GM12891 (cell line): ENCODE results near the gene WTAP.
"Not testable (repeated sequence)": the region's sequence is repeated elsewhere in the genome, so short reads cannot be mapped to it uniquely, and the experiment has no call there.

Experiments
- DNase-seq: peaks from one replicate; pipeline ENCODE4 v3.0.0; 2011; ENCODE audit warnings: low spot score; ENCODE audit not compliant: insufficient read length
- FAIRE-seq: peaks from 2 replicates; lab custom pipeline; 2011; peaks lifted over from hg19 to GRCh38; lab: Jason Lieb, UNC
- PAX5 ChIP-seq: IDR thresholded peaks from 2 replicates; pipeline ENCODE4 v1.6.1; 2011; ENCODE audit warnings: low read length, moderate library complexity, mild to moderate bottlenecking; ENCODE audit not compliant: insufficient read depth, severe bottlenecking
- POLR2A ChIP-seq: IDR thresholded peaks from 2 replicates; pipeline ENCODE4 v1.6.1; 2011; ENCODE audit warnings: low read depth, low read length, control low read depth
- POLR2AphosphoS5 ChIP-seq: IDR thresholded peaks from 2 replicates; pipeline ENCODE4 v1.6.1; 2011; ENCODE audit warnings: low read depth, low read length, control low read depth
- POU2F2 ChIP-seq: IDR thresholded peaks from 2 replicates; pipeline ENCODE4 v1.6.1; 2011; ENCODE audit warnings: low read depth, mild to moderate bottlenecking, control low read depth, low read length, moderate library complexity
- SPI1 ChIP-seq: IDR thresholded peaks from 2 replicates; pipeline ENCODE4 v1.6.1; 2011; ENCODE audit warnings: low read depth, low read length, control low read depth
- TAF1 ChIP-seq: IDR thresholded peaks from 2 replicates; pipeline ENCODE4 v1.6.1; 2011; ENCODE audit warnings: low read depth, low read length, control low read depth

WTAP gene

GRCh38 chr6:159686703-159687102, 40.6 kb upstream of the WTAP start:
- TF ChIP-seq SPI1 (no peak), TAF1 (no peak), POLR2A (no peak), POU2F2 (no peak)
- DNase-seq = no peak
- FAIRE-seq = no peak

GRCh38 chr6:159687341-159687740, 40.0 kb upstream of the WTAP start:
- TF ChIP-seq TAF1 = no peak
- no peak for TF ChIP-seq POU2F2
- TF ChIP-seq POLR2A = no peak
- TF ChIP-seq POLR2AphosphoS5 = no peak
- TF ChIP-seq SPI1 = no peak
- no peak for TF ChIP-seq PAX5
- no peak for FAIRE-seq
- DNase-seq = no peak

- no peak for DNase-seq
- TF ChIP-seq POLR2AphosphoS5 (no peak), POU2F2 (no peak)
- FAIRE-seq = no peak
Measured at GRCh38 chr6:159688266-159688905, 38.9 kb upstream of the WTAP start.

GRCh38 chr6:159689001-159689400, 38.3 kb upstream of the WTAP start:
- DNase-seq = no peak
- no peak for TF ChIP-seq POU2F2
- no peak for TF ChIP-seq POLR2A
- TF ChIP-seq TAF1 = no peak
- no peak for TF ChIP-seq PAX5
- TF ChIP-seq POLR2AphosphoS5 = no peak
- TF ChIP-seq SPI1 = no peak
- FAIRE-seq = no peak

- FAIRE-seq = not testable (repeated sequence)
Measured at GRCh38 chr6:159690135-159690534, 37.2 kb upstream of the WTAP start.

GRCh38 chr6:159691133-159691962, 36.0 kb upstream of the WTAP start:
- FAIRE-seq = peak; percentile 73
- no peak for TF ChIP-seq SPI1
- TF ChIP-seq POU2F2 = no peak
- no peak for TF ChIP-seq POLR2A
- TF ChIP-seq PAX5 = no peak
- TF ChIP-seq TAF1 = no peak
- DNase-seq = peak; percentile 11

More at GRCh38 chr6:159690135-159690534, 37.2 kb upstream of the WTAP start:
- not testable (repeated sequence) for DNase-seq

GRCh38 chr6:159691963-159692287, 35.4 kb upstream of the WTAP start:
- no peak for TF ChIP-seq POU2F2
- TF ChIP-seq POLR2A = no peak
- no peak for TF ChIP-seq SPI1
- TF ChIP-seq TAF1 = no peak
- TF ChIP-seq PAX5 = no peak
- no peak for TF ChIP-seq POLR2AphosphoS5
- FAIRE-seq (no peak), DNase-seq (no peak)

- no peak for TF ChIP-seq POLR2A
- peak; percentile 89 for FAIRE-seq
- DNase-seq = peak; percentile 37
Measured at GRCh38 chr6:159692303-159693127, 34.8 kb upstream of the WTAP start.

GRCh38 chr6:159693128-159693893, 34.0 kb upstream of the WTAP start, which contains the start of gene SOD2:
Gene SOD2, minus strand, starts transcription at chr6:159693241. Its CDS starts 74 bp downstream, at chr6:159693167.
- TF ChIP-seq PAX5 (no peak), TAF1 (peak; percentile 65; the same call in 1 of the 2 replicates), SPI1 (no peak), POLR2AphosphoS5 (peak; percentile 80), POU2F2 (no peak), POLR2A (peak; percentile 72; the same call in 1 of the 2 replicates)
- peak; percentile 92 for FAIRE-seq
- peak; percentile 82 for DNase-seq
